ENCODE results near the gene KRTAP12-3. TPM values are rescaled to one million over a fixed set of nuclear protein-coding genes. Genes with fewer than 3 reads are reported as not detected.

Gene KRTAP12-3
- not detected for total RNA-seq

GRCh38 chr21:44657635-44658540 lies at the start of gene KRTAP12-3:
TSS of gene KRTAP12-3 (plus strand) at chr21:44657932. CDS start at chr21:44657980, 48 bp downstream.

GRCh38 chr21:44612029-44612486 lies 45.7 kb upstream of the KRTAP12-3 start, which contains the start of gene KRTAP10-8:
TSS of gene KRTAP10-8 (plus strand) at chr21:44612079. CDS start at chr21:44612101, 22 bp downstream.

GRCh38 chr21:44626673-44627143 lies 31.0 kb upstream of the KRTAP12-3 start, which contains the start of gene KRTAP10-9:
TSS of gene KRTAP10-9 (plus strand) at chr21:44627093. CDS start at chr21:44627172, 79 bp downstream.

GRCh38 chr21:44637018-44637850 lies 20.5 kb upstream of the KRTAP12-3 start, which contains the start of gene KRTAP10-10:
TSS of gene KRTAP10-10 (plus strand) at chr21:44637356. CDS start at chr21:44637418, 62 bp downstream.

GRCh38 chr21:44646366-44647221 lies 11.1 kb upstream of the KRTAP12-3 start, which contains the start of gene KRTAP10-11:
TSS of gene KRTAP10-11 (plus strand) at chr21:44646414. CDS start at chr21:44646459, 45 bp downstream.

GRCh38 chr21:44654576-44655175 lies 3.1 kb upstream of the KRTAP12-3 start, which contains the start of gene KRTAP12-4:
TSS of gene KRTAP12-4 (minus strand) at chr21:44654659. CDS start at chr21:44654614, 45 bp downstream.

GRCh38 chr21:44666401-44667320 lies 8.9 kb downstream of the KRTAP12-3 start, which contains the start of gene KRTAP12-2:
TSS of gene KRTAP12-2 (minus strand) at chr21:44666927. CDS start at chr21:44666886, 41 bp downstream.

GRCh38 chr21:44681861-44682579 lies 24.3 kb downstream of the KRTAP12-3 start, which contains the start of gene KRTAP12-1:
TSS of gene KRTAP12-1 (minus strand) at chr21:44682163. CDS start at chr21:44682123, 40 bp downstream.

GRCh38 chr21:44697172-44697810 lies 39.6 kb downstream of the KRTAP12-3 start, which contains the start of gene KRTAP10-12:
TSS of gene KRTAP10-12 (plus strand) at chr21:44697172. CDS start at chr21:44697202, 30 bp downstream.

Small RNA genes lying within 50 kb of the gene (small RNA-seq; reads per million reads assigned to genes)
- not detected for gene KRTAP12-6P

Other genes starting within 250 kb of the KRTAP12-3 start
- gene LRRC3, start 202.4 kb upstream of the KRTAP12-3 start, total RNA-seq: 5.8 TPM
- not detected for gene KRTAP10-1, start 117.7 kb upstream of the KRTAP12-3 start, total RNA-seq
- gene KRTAP10-2, start 106.4 kb upstream of the KRTAP12-3 start, total RNA-seq: not detected
- gene KRTAP10-3, start 99.1 kb upstream of the KRTAP12-3 start, total RNA-seq: not detected
- not detected for gene KRTAP10-4, start 84.2 kb upstream of the KRTAP12-3 start, total RNA-seq
- gene KRTAP10-5, start 77.3 kb upstream of the KRTAP12-3 start, total RNA-seq: not detected
- gene KRTAP10-6, start 65.4 kb upstream of the KRTAP12-3 start, total RNA-seq: not detected
- gene KRTAP10-7, start 57.3 kb upstream of the KRTAP12-3 start, total RNA-seq: not detected
- gene KRTAP10-8, start 45.9 kb upstream of the KRTAP12-3 start, total RNA-seq: not detected
- gene KRTAP10-9, start 30.8 kb upstream of the KRTAP12-3 start, total RNA-seq: not detected
- gene KRTAP10-10, start 20.6 kb upstream of the KRTAP12-3 start, total RNA-seq: not detected
- gene KRTAP10-11, start 11.5 kb upstream of the KRTAP12-3 start, total RNA-seq: not detected
- not detected for gene KRTAP12-4, start 3.3 kb upstream of the KRTAP12-3 start, total RNA-seq
- not detected for gene KRTAP12-2, start 9.0 kb downstream of the KRTAP12-3 start, total RNA-seq
- not detected for gene KRTAP12-1, start 24.2 kb downstream of the KRTAP12-3 start, total RNA-seq
- gene KRTAP10-12, start 39.2 kb downstream of the KRTAP12-3 start, total RNA-seq: not detected
- 0.23 TPM for gene TSPEAR, start 53.6 kb downstream of the KRTAP12-3 start, total RNA-seq
- gene UBE2G2, start 143.9 kb downstream of the KRTAP12-3 start, total RNA-seq: 74.0 TPM
- gene SUMO3, start 160.1 kb downstream of the KRTAP12-3 start, total RNA-seq: 109 TPM
- 117 TPM for gene PTTG1IP, start 215.8 kb downstream of the KRTAP12-3 start, total RNA-seq

All from diencephalon (tissue), 1 donor.